Activated CD4-positive, alpha-beta T cell treated with anti-CD3 and anti-CD28 coated beads, Interleukin-2, Interleukin-4, amounts not matched to agents 100 ng/mL and 50 ng/mL, durations not matched to agents 16 hours and 8 hours (primary cell): ENCODE results near the gene NACC1.

Source experiments
- DNase-seq: peaks from one replicate; pipeline ENCODE4 v3.0.0-alpha.2; 2020; ENCODE audit warnings: low spot score

The NACC1 gene

GRCh38 chr19:13087795-13088537 is 30.1 kb upstream of the NACC1 start:
- DNase-seq, result no peak

DNA sequence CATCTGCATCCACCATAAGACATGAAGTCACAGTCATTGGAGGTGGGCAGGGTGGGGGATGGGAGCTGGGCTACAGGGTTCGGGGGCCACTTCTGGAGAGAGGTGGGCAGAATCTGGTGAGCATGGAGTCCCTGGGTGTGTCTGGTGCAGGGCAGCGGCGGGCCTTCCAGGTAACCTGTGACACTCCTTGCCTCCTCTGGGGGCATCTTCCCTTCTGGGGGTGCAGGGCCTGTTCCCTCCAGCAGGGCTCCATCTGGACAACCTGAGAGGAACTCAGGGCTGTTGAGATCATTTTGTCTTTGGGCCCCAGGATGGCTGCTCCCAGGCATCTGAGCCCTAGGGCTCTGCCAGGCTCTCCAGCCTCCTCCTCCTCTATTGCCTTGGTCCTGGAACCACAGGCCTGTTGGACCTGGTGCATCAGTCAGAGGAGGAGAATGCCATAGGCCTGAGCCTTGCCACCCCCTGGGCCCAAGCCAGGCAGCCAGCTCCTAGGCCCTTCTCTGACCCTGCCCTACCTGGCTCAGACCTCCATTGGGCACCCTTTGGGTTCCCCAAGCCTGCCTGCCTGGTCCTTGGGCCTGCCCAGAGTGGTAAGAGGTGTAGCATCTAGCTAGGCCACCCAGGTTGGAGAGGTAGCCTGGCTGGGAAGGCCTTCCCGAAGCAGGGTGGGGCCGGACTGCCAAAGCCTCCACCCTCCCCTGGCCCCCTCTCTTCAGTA is 28.8 kb upstream of the NACC1 start:
- no peak for DNase-seq

DNA sequence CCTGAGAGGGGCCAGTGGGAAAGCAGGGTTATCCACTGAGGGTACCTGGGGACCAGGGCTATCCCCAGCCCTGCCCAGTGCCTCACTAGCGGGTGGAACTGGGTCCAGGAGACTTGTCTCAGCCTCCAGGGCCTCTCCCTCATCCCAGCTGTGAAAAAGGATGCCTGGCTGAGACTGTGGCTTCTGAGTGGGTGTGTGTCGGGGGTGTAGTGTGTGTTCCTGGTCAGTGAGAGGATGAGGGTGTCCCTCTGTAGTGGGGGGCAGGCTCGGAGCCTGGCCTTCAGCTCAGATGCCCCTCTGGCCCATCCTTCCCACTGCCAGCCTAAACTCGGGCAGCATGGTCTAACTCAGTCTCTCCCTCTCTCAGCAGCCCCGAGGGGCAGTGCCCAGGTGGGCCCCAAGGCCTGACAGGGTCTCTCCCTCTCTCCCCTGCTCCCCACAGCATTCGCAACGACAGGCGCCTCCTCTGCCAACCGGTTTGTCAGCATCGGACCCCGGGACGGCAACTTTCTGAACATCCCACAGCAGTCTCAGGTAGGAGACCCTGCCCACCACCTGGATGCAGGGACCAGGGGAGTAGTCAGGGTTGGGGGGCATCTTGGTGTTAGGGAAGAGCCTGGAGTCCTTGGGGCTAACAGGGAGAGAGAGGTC is 28.1 kb upstream of the NACC1 start:
- DNase-seq, result no peak

- no peak for DNase-seq
Measured at GRCh38 chr19:13090511-13091231, 27.4 kb upstream of the NACC1 start.

GRCh38 chr19:13091400-13092157 is 26.5 kb upstream of the NACC1 start:
- DNase-seq, result no peak

DNA sequence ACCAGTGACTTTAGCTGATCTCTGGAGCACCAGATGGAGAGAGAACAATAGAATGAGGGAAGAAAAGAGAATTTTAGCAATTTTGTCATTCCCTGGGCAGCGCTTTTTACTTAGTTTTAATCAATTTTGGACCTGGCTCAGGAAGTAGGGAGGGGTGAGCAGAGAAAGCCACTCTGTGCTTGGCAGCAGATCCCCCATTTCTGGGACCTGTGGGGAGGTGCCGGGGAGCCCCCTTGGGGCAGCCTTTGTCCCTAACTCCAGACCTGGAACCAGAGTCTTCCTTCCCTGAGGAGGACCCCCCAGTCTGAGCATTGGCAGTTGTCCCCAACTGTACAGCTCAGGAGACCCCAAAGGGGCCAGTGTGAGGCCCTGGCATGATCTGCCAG is 25.9 kb upstream of the NACC1 start:
- no peak for DNase-seq

DNA sequence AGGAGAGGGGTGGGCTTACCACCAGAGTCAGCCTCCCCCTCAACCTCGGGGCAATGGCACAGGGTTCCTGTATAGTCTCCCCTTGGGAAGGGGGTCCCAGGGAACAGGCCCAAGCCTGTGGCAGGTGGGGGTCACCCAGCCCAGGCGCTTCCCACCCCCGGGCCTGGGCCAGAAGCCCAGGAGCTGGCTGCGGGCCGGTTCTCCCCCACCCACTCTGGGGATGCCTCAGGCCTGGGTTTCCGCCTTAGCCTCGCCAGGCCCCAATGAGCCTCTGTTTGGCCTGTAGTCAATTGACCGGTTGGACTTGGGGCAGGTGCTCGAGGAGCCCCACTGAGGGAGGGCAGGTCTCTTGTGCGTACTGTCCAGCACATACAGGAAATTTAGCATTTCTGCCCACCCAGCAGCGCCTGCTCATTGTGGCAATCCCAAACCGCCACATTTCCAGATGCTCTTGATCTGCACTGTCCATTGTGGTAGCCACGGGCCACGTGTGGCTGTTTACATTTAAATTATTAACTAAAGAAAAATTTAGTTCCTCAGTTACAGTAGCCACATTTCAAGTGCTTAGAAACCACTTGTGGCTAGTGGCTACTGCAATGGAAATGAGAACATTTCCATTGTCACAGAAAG is 25.3 kb upstream of the NACC1 start:
- no peak for DNase-seq

- peak; percentile 83 for DNase-seq
Measured at GRCh38 chr19:13093407-13094105, 24.5 kb upstream of the NACC1 start.

DNA sequence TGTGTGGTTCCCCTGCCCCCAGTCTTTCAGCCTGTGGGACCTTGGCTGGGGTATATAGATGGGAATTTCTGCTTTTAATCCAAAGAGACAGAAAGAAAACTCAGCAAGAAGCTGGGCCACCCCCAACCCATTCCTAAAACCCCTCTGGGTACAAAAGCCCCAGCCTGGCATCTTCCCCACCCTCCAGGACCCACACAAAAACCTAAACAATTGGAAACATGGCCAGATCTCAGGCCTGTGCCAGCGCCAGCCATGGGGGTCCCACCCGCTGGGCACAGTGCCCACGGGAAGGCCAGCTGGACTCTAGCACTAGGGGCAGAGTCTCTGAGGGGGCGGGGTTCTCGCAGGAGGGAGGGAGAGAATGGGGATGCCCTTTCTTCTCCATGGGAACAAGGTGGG is 24.0 kb upstream of the NACC1 start:
- DNase-seq, result no peak

DNA sequence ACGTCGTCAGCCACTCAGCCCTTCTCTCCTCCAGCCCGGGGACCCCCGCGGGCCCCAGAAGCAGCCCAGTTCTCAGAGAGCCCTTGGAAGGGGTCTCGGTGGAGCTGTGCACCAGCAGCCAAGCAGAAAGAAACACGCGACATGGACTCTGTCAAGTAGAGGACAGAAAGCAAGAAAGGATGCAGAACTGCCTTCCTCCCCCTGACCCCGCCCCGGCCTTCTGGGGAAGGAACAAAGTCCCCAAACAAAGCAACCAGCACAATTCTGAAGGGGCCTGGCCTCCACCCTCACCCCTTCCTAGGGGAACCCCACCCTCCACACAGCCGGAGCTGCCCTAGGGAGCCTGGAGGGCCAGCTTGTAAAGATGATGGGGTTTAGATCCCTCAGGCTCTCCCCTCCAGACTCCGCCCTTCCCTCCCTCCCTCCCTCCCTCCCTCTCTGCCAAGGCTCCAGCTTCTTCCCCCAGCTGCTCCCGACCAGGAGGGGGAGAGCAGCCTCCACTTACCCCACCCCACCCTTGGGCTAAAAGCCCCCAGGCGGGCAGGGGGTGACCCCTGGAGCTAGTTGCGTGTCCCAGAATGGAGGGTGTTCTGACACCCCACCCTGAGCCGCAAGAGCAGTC is 23.2 kb upstream of the NACC1 start:
- no peak for DNase-seq

DNA sequence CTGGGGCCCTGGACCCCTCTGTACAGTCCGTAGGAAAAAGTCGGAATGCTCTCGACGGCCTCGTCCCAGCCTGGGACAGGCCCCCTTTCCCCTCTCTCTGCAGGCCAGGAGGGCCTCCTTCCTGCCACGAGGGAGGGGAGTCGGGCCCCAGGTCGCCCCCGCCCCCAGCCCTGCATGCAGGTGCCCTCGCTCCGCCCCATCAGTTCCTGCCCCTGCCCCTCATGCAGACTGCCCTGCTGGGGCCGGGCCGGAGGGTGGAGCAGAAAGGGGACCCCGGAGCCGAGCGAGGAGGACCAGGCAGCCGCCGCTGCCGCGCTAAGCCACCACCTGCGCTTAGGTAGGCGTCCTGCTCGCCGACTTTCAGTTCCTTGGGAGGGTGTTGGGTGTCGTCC is 22.7 kb upstream of the NACC1 start:
- DNase-seq, result no peak

DNA sequence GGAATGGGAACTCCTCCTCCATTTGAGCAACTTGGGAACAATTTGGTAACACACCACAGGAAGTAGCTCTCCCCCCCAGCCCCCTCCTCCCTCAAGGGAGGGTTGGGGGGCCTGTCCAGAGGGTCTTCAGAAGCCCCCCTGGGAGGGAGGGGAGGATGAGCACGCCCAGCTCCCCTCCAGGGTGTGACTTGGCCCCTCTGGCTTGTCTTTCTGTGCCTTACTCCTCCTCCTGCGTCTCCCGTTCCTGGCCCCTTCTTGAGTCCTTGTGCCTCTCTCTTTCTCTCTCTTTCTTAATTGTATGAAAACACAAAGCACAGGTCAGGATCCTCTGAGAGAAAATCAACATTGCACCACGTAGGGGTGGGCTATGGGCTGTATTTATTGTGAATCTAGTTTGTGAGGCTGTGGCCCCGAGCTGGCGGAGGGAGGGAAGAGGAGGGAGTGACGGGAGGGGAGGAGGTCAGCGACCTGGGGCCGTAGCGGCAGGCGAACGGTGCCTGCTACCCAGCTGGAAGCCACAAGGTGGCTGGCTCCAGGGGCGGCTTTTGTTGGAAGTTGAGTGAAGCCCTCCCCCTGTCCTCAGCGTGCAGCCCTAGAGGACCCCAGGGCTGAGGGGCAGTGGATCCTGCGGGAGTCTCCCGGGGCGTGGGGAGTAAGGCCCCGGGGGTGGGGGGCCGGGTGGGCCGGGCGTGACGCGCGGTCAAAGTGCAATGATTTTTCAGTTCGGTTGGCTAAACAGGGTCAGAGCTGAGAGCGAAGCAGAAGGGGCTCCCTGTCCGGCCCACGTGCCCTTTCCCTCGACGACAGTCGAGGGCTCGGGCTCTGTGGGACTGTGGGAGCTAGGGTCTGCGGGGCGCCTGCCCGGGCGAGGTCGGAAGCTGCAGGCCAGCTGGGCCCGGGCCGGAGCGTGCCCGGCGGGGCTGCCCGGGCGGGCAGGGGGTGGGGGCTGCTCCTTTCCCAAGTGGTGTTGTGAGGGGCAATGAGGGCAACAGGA is 21.8 kb upstream of the NACC1 start:
- no peak for DNase-seq

DNA sequence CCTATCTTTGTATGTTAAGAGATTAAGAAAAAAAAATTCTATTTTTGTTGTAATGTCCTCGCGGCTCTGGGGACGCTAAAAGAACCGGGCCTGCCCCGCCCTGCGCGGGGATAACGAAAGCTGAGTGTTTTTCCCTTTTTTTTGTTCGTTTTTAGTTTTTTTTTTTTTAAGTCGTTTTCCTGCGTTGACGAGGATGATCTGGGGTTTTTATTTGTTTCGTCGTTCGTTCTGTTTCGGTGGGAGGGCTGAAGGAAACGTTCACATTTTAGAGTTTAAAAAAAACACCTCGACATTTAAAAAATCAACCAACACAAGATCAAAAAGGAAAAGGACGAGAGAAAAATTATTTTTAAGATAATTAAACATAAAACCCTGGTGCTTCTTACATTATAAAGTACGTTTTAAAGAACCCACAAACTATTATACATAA is 21.0 kb upstream of the NACC1 start:
- no peak for DNase-seq

DNA sequence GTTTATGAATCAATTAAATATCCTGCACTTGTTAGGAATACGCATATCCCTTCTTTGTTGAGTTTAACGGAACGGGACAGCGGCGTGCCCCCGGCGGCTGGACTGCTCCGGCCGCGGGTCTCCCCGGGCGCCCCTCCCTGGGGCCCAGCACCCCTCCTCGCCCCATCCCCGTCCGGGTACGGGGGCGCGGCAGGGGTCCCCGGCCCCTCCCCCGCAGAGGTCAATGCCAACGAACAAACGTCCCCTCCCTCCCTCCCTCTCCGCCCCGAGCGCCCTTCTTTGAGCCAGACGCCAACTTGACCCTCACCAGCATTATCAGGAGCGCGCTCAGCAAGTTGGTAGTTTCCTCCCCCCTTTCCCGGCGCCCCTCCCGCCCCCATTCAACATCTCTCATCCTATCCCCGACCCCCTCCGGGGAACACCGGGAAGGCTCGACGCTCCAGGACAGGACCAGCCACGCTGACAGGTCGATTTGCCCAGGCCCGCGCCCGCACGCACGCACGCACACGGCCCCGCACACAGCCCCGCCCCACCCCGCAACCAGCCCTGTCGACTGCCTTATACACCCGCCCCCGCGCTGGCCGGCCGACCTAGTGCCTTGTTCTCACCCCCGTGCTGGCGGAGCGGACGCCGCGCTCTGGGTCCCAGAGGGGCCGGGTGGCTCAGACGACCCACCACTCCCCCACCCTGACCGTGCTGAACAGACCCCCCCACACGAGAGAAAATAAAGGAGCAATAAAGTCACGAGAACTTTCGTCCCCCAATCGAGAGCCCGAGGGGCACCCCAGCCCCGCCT is 20.4 kb upstream of the NACC1 start:
- DNase-seq, result no peak

- no peak for DNase-seq
Measured at GRCh38 chr19:13098277-13099072, 19.6 kb upstream of the NACC1 start.

- peak; percentile 81 for DNase-seq
Measured at GRCh38 chr19:13099073-13099999, 18.7 kb upstream of the NACC1 start.
